ENCODE measurements around the gene CCNH.
A peak's percentile ranks its signal among the peaks of the same experiment; 100 is the strongest.

CCNH gene

DNA sequence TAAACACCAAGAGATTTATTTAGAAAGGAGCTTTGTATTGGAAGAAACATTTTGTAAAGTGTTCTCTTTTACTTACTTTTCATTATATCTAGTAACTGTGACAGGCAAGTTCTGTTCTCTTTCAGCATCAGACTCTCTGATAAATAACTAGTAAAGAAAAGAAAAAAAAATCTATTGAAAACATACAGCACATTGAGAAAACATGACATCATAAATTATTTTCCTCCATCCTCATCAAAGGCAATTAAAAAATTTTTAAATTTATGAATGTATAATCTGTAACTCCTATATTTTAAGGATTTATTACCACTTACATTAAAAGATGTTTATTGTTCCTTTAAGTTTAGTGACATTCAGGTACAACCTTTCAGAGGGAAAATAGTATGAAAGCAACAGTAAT is 11.1 kb downstream of the CCNH start:
- DNase-seq = no peak

DNA sequence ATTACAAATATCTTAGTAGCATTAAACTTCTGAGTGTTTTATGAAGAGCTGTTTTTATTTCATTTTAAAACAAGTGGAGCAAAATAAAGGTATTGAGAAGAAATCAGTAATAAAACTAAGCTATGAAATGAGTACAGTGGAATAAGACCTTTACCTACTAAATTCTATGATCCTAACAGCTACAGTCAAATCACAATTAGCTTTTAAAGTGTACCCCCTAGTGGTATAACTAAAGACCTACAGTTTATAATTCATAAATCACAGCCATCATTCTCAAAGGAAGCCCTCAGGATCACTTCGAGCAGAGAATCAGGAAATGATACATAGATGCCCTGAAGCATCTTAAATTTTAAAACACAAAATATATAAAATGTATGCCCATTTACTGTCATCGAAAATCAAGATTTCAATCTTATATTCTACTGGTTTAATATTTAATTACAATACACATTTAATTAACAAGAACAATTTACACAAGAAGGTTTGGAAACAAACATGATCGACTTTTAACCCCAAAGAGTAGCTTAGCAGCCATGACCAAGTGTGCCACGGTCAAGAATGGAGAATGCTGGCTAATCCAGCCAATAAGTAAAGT is 12.3 kb downstream of the CCNH start:
- peak; percentile 49 for DNase-seq

DNA sequence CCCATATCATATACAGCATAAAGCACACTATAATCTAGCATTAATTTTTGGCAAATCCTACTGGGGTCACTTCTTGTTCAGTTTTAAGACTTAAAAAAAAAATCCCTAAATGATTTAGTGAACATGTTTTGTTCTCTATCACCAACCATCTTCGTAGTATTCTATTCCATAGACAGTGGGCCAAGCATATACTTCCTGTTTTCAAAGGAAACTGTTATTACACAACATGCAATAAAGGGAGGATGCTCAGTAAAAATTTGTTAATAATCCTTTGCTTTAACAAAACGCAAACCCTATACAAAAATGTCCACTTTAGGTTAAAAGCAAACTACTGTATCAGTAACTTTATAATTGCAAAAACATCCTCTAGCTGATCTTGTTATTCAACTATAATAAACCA is 13.0 kb downstream of the CCNH start:
- no peak for DNase-seq

DNA sequence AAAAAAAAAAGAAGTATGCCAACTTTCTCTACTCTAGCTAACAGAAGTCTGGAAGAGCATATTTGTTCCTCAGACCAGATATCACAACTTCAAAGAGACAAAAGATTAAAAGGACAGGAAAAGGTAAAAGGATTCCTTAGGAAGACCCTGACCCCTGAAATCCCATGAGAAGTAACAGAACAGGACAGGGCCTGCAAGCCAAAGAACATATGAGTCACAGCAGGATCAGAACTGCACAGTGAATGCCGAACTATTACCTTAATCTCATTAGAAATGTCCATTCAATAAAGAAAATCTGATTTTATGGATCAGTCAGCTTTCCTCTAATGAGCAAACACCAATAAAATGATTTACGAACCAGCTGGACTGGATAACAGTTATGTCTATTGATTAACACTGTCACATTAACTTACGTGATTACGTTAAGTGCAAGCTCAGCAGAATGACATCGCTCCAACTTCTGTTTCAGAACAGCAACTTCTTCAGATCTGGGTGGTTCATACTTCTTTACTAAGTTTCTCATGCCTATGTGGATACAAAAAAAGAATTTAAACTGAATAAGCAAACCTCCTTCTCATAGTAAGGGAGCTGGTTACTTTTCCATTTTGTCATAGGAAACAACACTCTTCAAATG is 13.6 kb downstream of the CCNH start:
- no peak for DNase-seq

DNA sequence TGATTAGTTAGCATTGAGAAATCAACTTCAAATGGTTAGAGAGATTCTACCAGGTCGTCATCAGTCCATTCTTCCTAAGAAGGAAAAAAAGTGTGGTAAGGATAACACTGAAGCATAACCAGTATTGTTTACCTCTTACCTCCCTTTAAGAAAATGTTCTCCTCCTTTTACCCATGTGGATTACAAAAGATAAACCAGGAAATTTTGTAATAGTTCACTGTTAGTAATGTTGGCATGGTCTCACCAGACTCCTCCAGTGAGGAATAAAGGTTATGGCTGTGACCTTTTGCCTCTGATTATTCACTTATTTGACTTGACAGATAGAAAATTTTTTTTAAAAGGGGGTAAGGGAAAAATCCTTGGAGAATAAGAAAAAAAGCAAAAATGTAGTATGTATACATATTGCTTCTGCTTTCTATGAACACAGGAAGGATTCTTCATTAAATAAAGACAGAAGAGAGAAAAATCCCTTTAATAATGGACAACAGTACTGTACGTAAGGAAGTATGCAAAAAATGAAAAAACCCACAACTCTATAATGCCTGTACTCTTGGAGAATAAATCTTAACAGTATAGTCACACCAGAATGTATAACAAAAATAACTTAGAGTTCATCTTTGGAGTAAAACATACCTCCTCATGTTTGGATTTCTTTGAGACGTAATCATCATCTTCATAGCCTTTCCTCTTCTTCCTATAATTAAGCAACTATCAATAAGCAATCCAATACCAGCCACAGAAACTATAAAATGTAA is 18.1 kb downstream of the CCNH start:
- DNase-seq = no peak

DNA sequence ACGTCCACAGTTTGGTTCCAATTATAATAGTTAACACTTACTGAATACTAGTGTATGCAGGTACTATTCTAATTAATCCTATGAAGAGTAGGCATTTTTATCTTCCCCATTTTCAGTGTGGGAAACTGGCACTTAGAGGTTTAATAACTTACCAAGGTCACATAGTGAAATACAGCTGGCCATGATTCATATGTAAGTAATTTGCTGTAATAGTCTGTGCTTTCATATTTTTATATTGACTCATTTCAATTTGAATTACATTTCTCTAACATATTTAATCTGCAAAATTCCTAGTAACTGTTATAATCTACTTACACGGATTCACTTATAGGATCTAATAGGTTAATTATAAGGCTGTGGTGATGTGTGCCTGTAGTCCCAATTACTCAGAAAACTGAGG is 19.4 kb downstream of the CCNH start:
- DNase-seq = no peak

DNA sequence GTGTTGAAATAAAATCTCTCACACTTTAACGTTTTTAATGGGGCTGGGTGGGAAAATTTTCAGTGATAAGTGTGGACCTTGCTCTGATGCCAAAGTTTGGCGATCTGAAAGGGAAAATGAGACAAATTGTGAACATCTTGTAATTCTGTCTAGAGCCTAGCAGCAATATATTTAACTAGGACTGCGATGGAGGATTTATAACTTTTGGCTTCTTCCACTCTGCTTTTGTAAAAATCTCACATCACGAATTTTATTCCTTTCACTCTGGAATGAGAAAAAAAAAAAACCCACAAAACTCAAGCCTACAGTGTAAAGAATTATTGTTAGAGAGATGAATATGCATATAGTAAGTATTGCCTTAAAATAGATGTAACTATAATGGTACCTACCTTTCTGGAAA is 19.9 kb downstream of the CCNH start:
- no peak for DNase-seq

DNA sequence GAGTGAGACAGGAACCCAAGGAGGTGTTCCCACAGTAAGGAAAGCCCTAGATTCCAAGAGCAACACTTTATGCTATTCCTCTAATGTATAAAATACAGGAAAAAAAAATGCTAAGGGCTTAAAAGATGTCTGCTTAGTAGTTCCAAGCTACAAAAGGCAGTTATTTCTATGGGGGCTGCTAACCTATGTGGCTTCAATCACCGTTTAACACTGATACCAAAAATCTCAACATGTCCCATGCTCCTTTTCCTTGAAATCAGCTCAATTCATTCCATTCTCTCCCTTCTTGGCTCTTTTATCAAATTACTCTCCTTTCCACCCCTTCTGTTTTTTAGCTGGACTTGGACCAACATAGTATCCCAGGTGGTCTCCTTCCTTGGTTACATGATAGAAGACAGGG is 20.6 kb downstream of the CCNH start:
- DNase-seq = no peak

DNA sequence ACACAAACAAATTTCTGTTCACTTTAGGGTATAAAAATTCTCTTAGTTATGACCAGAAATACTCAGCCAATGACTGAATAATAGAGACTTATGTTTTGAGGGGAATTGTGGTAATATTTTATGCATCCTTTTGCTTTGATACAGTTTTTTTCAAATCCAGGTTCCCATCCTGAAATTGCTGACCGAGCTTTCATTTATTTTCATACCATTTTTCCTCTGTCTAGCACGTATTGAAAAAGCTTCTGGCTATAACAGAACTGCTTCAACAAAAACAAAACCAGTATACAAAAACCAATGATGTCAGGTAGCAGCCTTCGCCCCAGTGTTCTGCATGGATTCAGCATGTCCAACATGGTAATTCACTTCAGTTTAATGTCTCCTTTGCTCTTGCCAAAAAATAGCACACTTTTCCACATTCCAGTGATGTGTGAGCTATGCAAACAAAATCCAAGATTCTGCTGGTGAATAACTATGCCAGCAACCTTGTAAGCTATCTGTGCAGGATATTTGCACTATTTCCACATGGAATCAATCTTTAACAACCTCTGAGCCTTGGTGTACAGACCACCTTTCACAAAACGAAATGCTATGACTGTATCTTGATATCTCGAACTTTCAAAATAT is 22.0 kb downstream of the CCNH start:
- DNase-seq = no peak

DNA sequence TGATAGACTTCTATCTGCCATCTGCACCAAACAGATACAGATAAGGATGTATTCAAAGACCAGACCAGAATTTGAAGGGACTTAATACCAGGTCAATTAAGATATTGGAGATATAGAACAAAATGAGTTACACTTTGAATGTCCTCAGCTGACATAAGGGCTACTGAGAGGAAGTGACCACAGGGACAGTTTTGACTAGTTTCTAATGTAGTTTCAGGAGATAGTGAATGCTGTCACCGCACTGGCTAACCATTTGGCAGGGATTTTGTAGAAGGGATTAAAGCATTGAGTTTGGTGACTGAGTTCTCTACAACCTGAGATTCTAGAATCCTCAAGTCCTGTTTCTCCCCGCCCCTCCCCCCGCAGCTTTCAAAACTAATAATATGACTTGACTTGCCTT is 22.7 kb downstream of the CCNH start:
- DNase-seq = no peak

DNA sequence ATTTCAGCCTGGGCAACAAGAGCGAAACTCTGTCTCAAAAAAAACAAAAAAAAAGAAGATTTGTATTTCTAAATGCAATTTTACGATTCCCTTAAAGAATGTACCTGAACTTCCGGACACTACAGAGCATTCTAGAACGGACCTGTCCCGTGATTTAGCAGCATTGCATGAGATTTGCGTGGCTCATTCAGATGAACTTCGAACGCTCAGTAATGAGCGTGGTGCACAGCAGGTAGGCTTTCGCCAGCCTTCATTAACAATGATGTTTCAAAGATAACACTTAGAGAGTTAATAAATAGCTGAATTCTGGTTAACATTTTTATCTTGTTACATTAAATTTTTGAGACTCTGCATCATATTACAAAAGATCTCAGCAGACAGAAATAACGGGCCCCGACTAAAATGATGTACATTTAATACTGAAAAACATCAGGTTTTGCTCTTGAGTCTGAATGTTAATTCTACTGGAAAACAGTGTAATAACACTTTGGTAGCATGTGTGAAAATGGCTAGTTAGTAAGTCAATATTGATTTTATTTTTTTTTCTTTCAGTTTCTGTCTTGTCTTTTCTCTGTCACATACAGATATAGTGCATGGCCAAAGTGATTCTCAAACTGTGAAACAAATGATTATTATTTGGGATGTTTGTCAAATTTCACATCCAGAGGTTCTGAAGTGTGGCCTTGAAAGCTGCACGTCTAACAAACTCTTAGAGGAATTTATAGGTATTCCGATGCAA is 23.3 kb downstream of the CCNH start:
- DNase-seq = no peak

DNA sequence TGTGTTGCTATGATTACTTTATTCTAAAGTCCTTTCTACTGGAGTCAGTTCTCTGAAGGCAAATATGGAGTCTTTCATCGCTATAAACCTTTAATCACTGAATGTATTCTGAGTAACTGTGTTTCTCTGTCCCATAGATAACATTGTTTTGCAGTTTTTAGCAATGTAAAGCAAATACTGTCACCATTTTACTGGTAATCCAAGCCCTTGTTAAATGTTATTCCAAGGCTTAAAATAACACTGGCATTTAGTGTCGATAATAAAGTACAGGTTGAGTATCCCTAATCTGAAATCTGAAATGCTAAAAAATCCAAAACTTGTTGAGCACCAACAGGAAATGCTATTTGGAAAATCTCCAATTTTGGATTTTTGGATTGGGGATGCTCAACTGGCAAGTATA is 24.6 kb downstream of the CCNH start:
- no peak for DNase-seq

DNA sequence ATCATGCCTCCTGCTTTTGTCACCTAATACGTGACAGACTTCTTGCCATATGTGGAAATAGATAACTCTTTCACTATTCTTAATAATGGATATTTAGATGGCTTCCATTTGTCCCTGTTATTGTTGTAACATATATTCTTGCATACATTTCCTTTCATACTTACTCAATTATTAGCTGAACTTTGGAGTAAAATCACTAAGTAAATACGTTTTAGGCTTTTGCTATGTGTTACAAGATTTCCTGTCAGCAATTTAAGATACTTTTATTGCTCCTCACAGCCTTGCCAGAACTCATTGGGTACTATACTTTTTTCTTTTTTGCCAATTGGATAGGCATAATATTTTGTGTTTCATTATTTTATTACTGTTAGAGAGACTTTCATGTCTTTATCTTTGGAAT is 26.9 kb downstream of the CCNH start:
- DNase-seq = no peak

DNA sequence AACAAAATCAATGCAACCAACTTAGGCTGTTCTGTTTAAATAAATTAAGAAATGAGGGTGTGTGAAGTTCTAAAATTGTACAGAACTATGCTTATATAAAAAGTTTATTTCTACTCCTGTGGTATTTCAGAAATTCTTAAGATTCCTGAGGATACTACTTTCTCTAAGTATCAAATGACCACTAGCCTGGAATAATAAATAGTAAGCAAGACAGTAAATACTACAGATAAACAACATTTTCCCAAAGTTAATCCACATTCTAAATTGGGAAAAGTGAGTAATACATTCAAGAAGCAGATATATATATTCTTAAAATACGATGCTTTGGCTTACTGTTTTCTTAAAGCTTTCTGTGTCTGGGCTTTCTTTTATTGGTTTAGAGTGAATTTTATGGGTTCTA is 29.5 kb downstream of the CCNH start:
- DNase-seq = no peak

DNA sequence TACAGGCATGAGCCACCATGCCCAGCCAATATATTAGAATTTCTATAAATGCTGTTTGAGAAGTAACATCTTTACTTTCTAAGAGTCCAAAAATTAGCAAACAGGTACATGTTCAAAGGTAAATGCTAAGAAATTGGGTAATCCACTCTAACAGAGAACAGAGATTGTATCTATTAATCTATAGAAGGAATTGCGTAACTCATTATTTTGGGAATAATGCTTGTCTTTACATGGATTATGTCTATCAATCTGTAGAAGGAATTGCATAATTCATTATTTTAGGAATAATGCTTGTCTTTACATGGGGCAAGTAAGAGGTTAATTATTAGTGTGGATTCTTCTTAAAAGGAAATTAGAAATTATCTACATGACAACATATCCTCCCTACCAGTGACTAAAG is 30.5 kb downstream of the CCNH start:
- no peak for DNase-seq

DNA sequence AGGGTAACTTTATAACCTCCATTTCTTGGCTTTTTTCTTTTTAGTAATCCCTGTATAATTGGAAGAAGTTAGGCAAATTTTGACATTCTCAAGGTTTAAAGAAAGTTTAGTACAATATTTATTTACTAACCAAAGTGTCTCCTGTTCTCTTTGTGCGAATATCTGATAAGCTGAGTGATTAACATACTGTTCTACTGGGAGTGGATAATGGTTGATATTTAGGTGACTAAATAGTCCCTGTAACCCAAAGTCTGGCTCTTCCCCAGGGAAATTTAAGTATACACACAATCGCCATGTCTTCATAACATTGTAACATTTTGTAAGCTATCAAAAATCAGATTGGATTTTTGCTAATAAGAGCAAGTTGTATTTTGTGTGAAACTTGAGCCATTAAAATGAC is 40.0 kb downstream of the CCNH start:
- DNase-seq = no peak

DNA sequence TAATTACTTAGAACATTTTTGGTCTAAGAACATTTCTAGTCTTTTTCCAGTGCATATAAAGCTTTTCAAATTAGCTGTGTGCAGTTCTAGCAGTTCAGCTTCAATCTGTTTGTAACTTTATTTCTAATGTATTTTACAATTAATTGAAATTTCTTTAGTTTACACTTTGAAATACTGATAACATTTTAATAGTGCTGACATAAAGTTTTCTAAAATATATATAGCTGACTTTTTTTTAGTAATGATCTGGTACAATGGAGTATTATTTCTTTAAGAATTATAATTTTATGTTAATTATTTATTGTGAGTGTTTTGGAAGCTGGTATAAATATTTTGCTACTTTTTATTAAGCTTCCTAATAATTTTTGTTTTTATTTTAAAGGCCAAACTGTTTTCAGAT is 43.3 kb downstream of the CCNH start:
- no peak for DNase-seq

DNA sequence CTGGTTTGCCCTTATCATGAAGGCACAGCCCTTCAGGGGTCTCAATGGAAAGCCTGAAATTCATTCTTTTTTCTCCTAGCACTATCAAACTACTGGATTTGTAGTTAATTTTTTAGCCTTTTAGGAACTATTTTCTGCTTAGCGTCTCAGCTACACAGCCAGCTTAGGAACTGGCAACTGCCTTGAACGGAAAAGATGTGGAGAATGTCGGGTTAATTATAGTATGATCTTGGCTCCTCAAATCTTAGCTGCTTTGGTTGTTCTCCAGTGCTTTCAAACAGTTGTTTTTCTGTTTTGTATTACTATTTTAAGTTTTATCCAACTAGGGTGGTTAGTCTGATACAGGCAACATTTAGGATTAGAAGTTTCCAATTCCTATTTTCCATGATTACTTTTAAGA is 44.1 kb downstream of the CCNH start:
- DNase-seq = no peak

DNA sequence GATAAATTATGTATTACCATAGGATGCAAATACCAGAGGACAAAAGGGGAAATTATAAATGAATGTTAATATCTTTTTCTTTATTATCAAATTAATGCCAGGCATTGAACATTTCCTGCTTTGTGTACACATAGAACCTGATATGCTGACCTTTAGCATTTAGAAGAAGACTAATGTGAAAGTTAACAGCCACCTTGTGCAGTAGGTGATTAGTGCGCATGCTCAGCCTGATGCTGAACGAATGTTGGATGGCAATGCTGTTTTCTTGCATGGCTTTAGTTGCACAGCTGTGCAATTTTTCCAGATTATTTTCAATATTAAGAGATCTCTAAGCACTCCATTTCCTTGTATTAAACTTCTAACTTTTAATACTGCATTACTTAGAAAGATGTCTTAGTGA is 45.5 kb downstream of the CCNH start:
- no peak for DNase-seq

DNA sequence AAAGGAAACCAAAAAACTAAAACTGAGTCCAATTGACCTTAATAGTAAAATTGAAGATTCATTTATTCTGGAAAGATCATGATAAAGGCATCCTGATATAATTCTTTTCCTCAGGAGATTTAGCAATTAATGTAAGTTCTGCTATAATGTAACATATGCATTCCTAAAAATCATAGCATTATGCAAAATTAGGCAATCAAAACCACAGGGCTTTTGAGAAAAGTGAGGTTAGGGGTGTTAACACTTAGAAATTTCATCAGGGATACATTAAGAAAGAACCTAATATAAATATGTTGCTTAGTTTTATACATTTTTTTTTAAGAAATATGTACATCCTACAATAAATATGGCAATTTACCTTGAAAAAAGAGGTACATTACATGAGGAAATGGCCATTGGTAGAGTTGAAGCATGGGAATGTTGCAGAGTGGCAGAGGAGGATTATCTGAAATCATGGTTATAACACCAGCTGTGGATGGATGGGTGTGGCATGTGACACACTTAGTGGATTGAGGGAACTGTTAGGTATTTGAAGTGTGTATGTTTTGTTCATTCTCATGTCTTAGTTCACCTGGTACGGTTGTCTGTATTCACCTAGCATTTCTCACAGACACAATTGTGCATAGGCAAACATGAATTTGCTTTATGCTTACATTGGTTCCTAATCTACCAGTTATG is 51.1 kb downstream of the CCNH start:
- no peak for DNase-seq

DNA sequence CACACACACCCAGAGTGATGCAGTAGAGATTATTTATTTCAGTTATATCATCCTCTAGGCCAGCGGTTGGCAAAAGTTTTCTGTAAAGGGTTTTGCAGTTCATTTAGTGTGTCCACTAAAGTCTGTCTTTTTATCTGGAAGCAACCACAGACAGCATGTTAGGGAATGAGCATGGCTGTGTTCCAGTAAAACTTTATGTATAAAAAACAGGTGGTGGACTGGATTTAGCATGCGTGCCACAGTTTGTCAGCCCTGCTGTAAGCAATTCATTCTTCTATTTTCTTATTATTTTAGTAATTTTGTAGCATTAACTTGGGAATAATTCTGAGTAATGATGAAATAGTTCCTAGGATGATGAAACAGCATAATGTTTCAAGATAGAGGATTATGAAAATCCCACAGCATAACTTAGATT is 51.7 kb downstream of the CCNH start:
- DNase-seq = no peak

DNA sequence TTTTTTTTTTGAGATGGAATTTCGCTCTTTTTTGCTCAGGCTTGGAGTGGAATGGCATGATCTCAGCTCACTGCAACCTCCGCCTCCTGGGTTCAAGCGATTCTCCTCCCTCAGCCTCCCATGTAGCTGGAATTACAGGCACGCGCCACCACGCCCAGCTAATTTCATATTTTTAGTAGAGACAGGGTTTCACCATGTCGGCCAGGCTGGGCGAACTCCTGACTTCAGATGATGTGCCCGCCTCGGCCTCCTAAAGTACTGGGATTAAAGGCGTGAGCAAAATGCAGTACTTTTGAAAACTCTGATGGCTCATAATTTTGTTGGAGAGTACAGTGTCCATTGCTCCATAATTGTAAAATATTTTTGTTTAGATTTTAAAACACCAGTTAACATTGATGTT is 52.6 kb downstream of the CCNH start:
- DNase-seq = no peak

DNA sequence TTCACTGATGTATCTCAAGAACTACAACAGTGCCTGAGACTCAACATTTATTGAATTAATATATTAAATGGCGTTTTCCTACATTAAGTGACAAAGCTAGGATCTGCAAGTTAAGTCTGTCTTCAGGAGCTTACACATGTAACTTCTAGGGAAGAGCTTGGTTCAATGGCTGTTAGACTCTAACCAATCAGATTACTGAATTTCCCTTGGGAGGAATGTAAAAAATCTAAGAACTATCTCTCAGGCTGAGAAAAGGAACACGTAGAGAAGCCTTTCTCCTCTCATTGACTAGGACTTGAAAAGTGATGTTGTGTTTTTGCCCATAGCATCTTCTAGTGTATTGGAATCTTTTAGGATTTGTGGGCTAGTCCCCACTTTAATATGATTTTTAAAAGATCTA is 53.6 kb downstream of the CCNH start:
- DNase-seq = no peak

All from central memory CD4-positive, alpha-beta T cell (primary cell).